GM11168 (cell line): ENCODE measurements around the gene XXYLT1.
"Not testable (repeated sequence)": the region's sequence is repeated elsewhere in the genome, so short reads cannot be mapped to it uniquely, and the experiment has no call there.

ENCODE experiments used
- in situ Hi-C: fragments of 300-500 bp; cut with MboI; formaldehyde crosslinking; loops from one replicate; pipeline ENCODE4 v1.12.0; 2022; ENCODE audit warnings: low sequenced_read_pairs; ENCODE audit not compliant: unreplicated experiment

XXYLT1 gene

GRCh38 chr3:195062866-195063540 lies 208.0 kb downstream of the XXYLT1 start:
- in situ Hi-C loops: no loop called here

DNA sequence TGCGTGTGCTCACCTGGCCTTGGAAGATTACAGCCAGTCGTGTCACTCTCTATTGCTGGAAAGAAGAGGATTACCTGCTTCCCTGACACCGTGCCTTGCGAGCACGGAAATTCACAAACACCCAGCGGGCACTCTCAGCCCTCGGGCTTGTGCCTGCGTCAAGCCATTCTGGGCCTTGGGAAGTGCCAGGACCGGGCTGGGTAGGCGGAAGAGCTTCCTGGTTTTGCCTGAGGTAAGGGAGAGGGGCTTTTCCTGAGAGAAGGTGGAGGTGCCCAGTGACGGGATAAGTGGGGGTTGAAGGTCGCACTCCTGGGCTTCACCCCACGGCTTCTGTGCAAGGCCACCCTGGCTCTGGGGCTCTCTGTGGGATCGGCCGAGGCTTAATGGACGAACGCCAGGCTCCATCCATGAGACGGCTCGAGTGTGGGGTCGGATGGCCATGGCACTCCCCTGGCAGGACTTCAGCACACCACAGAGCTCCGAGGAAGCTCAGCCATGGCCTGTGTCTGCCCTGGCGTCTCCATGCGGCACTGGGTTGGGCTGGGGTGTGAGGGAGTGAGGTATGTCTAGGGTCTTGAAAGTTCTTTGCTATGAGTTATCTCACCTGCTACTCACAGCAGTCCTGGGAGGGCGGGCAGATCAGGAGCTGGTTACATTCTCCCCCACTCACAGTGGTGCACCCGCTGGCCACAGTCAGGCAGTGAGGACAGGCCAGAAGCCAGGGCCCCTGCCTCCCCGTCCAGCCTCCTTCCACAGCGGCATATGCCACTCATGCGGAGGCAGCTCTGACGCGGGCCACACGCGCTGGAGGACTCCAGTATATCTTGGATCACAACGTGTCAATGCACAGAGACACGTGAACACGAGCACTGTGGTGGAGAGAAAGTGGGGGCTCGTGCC lies 209.0 kb downstream of the XXYLT1 start:
- in situ Hi-C loops: no loop called here

- in situ Hi-C loops: no loop called here
These were observed 210.2 kb downstream of the XXYLT1 start for GRCh38 chr3:195060531-195061291.

GRCh38 chr3:195060217-195060481 lies 210.8 kb downstream of the XXYLT1 start:
- in situ Hi-C loops: no loop called here

GRCh38 chr3:195059471-195060216 lies 211.3 kb downstream of the XXYLT1 start:
- in situ Hi-C loops: no loop called here

DNA sequence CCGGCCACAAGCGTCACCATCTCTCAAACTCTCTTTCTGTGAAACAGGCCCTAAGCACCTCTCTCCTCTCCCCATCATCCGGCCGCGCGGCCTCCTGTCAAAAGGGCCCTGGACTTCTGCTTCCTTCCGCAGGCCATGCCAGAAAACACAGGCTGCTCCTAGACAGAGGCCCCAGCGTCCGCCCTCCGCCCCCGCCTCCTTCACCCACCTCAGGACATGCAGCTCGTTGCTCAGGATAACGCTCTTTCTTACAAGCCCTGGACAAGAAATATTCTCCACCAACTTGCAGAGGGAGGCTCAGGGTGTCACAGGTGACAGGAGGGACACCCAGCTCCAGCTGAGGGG lies 212.0 kb downstream of the XXYLT1 start:
- in situ Hi-C loops: no loop called here

DNA sequence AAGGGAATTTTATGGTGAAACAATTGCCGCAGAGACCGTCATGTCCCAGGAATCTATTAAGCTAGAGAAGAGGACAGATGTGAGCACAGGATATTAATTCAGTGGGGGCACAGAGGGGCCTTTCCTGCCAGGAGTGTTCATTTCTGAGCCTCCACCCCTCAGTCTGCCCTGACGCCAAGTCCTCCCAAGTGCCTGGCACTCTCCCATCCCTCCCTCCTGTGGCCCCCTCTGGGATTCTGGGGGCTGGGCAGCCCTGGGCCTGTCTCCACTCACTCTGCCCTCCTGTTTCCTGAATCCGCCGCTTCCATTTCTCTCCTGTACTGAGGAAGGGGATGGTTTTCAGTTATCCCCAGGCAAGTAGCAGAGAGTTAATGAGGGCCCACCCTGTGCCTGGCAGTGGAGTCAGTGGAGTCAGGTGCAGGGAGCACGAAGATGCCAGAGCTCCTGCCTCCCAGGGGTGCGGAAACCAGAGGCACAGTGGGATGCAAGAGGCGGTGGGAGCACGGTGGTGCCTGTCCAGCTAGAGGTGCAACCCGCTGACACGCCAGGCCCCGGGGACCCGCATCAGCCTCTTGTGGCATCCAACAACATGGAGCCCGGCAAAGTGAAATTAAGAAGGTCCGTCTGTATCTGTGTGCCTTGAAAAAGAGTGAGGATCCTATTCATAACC lies 212.5 kb downstream of the XXYLT1 start:
- in situ Hi-C loops: no loop called here

- in situ Hi-C loops: no loop called here
These were observed 213.2 kb downstream of the XXYLT1 start for GRCh38 chr3:195057716-195058115.

- in situ Hi-C loops: no loop called here
These were observed 214.5 kb downstream of the XXYLT1 start for GRCh38 chr3:195056506-195056905.

DNA sequence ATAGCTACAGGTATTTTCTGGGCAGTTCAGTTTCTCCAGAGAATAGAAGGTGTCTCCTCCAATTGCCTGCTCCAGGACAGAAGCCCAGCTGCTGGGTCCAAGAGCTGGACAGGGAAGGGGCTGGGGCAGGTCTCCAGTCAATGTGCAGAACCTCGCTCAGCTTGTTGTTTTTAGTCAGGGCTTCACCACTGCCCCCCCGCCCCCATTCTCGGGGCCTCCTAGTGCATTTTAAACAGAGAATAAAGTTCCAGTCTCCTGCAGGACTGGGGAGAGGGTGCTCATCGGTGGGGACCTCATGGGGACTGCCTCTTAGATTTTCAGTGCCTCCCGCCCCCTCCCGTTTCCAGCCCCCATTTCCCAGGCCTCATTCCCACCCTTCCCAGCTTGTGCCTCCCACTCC lies 216.6 kb downstream of the XXYLT1 start:
- in situ Hi-C loops: no loop called here

- in situ Hi-C loops: no loop called here
These were observed 218.0 kb downstream of the XXYLT1 start for GRCh38 chr3:195052939-195053338.

DNA sequence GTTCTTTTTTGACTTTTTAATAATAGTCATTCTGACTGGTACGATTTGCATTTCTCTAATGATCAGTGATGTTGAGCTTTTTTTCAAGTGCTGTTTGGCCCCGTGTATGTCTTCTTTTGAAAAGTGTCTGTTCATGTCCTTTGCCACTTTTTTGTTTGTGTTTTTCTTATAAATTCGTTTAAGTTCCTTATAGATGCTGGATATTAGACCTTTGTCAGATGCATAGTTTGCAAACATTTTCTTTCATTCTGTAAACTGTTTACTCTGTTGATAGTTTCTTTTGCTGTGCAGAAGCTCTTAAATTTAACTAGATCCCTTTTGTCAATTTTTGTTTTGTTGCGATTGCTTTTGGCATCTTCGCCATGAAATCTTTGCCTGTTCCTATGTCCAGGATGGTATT lies 220.7 kb downstream of the XXYLT1 start:
- in situ Hi-C loops: not testable (repeated sequence)

GRCh38 chr3:195048059-195048905 lies 222.7 kb downstream of the XXYLT1 start:
- in situ Hi-C loops: no loop called here

DNA sequence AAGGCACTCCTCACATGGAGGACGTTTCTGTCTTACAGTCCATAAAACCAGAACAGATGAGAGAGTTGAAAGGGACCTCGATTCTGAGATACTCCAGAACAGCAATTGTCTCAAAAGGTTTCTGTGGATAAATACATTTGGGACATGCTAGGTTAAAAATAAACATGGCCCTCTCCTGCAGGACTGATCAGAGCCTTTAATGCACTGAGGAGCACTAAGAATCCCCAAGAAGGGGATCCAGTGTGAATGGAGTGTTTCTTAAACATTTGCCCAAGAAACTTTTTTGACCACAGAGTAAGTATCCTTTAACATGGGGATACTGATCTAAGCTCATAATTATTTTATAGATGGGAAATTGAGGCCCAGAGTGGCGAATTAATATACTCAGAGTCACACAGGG lies 223.4 kb downstream of the XXYLT1 start:
- in situ Hi-C loops: no loop called here

GRCh38 chr3:195046441-195046840 lies 224.5 kb downstream of the XXYLT1 start:
- in situ Hi-C loops: no loop called here

- in situ Hi-C loops: no loop called here
These were observed 225.3 kb downstream of the XXYLT1 start for GRCh38 chr3:195045481-195046210.

GRCh38 chr3:195044411-195044810 lies 226.5 kb downstream of the XXYLT1 start:
- in situ Hi-C loops: no loop called here

- in situ Hi-C loops: no loop called here
These were observed 227.2 kb downstream of the XXYLT1 start for GRCh38 chr3:195043607-195044339.
